NT2/D1 (cell line): Measurements from ENCODE around the gene SECTM1.

Experiments
- DNase-seq: peaks from one replicate; pipeline ENCODE4 v3.0.0-alpha.2; 2011; ENCODE audit warnings: low read depth, low spot score
- H3K27me3 ChIP-seq: 2 replicates; pipeline ENCODE4 v1.6.0; 2011; ENCODE audit warnings: mild to moderate bottlenecking; ENCODE audit not compliant: insufficient read length, insufficient read depth
- H3K36me3 ChIP-seq: 2 replicates; pipeline ENCODE4 v1.6.1; 2011; ENCODE audit warnings: mild to moderate bottlenecking, low read length, mixed read lengths; ENCODE audit not compliant: insufficient read depth, insufficient read length
- H3K4me1 ChIP-seq: 2 replicates; pipeline ENCODE4 v1.5.1; 2011; ENCODE audit not compliant: insufficient read depth, insufficient read length
- H3K4me3 ChIP-seq: 2 replicates; pipeline ENCODE4 v1.5.1; 2011; ENCODE audit warnings: low read depth; ENCODE audit not compliant: insufficient read length
- H3K9ac ChIP-seq: 2 replicates; pipeline ENCODE4 v1.6.0; 2011; ENCODE audit warnings: low read depth; ENCODE audit not compliant: insufficient read length
- H3K9me3 ChIP-seq: 2 replicates; pipeline ENCODE4 v1.5.1; 2011; ENCODE audit warnings: mild to moderate bottlenecking, low read length; ENCODE audit not compliant: insufficient read depth
- SUZ12 ChIP-seq: IDR thresholded peaks from 2 replicates; pipeline ENCODE4 v1.6.1; 2011; ENCODE audit not compliant: insufficient read length, insufficient read depth; ENCODE audit errors: extremely low read depth
- YY1 ChIP-seq: IDR thresholded peaks from 2 replicates; pipeline ENCODE4 v1.6.1; 2011; ENCODE audit not compliant: insufficient read length, insufficient read depth
- ZNF274 ChIP-seq: IDR thresholded peaks from 2 replicates; pipeline ENCODE4 v1.6.1; 2011; ENCODE audit warnings: mild to moderate bottlenecking, low read depth, low read length

The SECTM1 gene

GRCh38 chr17:82276938-82277337 lies 56.6 kb downstream of the SECTM1 start:
- Histone ChIP-seq H3K9me3 (no peaks in the 10 kb centered on the region), H3K27me3 (no peaks in the 10 kb centered on the region), H3K4me3 (no peak overlapping the region), H3K9ac (peak overlapping the region; percentile 1), H3K4me1 (peaks cover 30% of the 10 kb centered on the region), H3K36me3 (peaks cover 5% of the 10 kb centered on the region)
- TF ChIP-seq ZNF274 (no peak), SUZ12 (no peak), YY1 (no peak)
- no peak for DNase-seq

DNA sequence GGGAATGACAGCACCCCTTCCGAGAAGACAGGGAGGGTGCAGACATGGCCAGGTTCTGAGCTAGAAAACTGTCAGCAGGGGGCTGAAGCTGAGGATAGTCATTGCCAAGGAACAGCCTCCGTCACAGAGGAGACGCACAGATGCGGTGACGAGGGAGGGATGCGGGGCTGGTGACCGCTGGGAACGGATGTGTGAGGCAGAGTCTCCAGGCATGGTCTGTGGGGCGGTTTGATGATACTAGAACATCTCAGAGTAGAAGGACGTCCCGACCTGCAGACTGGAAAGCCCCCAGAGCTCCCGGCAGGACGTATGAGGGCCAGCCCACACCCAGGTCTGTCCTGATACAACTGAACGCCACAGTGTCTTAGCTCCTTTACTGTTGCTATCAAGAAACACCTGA lies 58.2 kb downstream of the SECTM1 start:
- Histone ChIP-seq H3K27me3 (no peaks in the 10 kb centered on the region), H3K4me1 (peaks cover 27% of the 10 kb centered on the region), H3K4me3 (no peak overlapping the region), H3K9me3 (no peaks in the 10 kb centered on the region), H3K36me3 (peaks cover 21% of the 10 kb centered on the region), H3K9ac (no peak overlapping the region)
- no peak for DNase-seq
- no peak for TF ChIP-seq YY1
- TF ChIP-seq ZNF274 = no peak
- TF ChIP-seq SUZ12 = no peak

- H3K9ac ChIP-seq = peak overlapping the region; percentile 79
- no peaks in the 10 kb centered on the region for H3K27me3 ChIP-seq
- H3K36me3 ChIP-seq = peaks cover 31% of the 10 kb centered on the region
- DNase-seq = no peak
- TF ChIP-seq ZNF274 = no peak
- no peak for TF ChIP-seq YY1
- TF ChIP-seq SUZ12 = no peak
- H3K9me3 ChIP-seq = no peaks in the 10 kb centered on the region
- H3K4me1 ChIP-seq = peaks cover 35% of the 10 kb centered on the region
- peak overlapping the region; percentile 31 for H3K4me3 ChIP-seq
Observed at GRCh38 chr17:82274134-82275020, 59.2 kb downstream of the SECTM1 start.

GRCh38 chr17:82273327-82274133 lies 60.0 kb downstream of the SECTM1 start, which contains the start of gene CSNK1D:
CSNK1D (minus strand) TSS chr17:82273700; CDS start chr17:82273381, 319 bp downstream.
- peaks cover 38% of the 10 kb centered on the region for H3K36me3 ChIP-seq
- peaks cover 37% of the 10 kb centered on the region for H3K4me1 ChIP-seq
- peak within 1 kb of the TSS; percentile 87 for H3K9ac ChIP-seq
- H3K4me3 ChIP-seq = peak within 1 kb of the TSS; percentile 81
- H3K9me3 ChIP-seq = no peaks in the 10 kb centered on the region
- no peaks in the 10 kb centered on the region for H3K27me3 ChIP-seq
- DNase-seq = peak; percentile 50
- TF ChIP-seq YY1 = peak; percentile 57
- TF ChIP-seq ZNF274 = no peak

- no peaks in the 10 kb centered on the region for H3K9me3 ChIP-seq
- H3K4me1 ChIP-seq = peaks cover 35% of the 10 kb centered on the region
- DNase-seq = no peak
- H3K9ac ChIP-seq = peak overlapping the region; percentile 87
- peaks cover 47% of the 10 kb centered on the region for H3K36me3 ChIP-seq
- TF ChIP-seq SUZ12 = no peak
- TF ChIP-seq YY1 = no peak
- TF ChIP-seq ZNF274 = no peak
- peak overlapping the region; percentile 81 for H3K4me3 ChIP-seq
- H3K27me3 ChIP-seq = no peaks in the 10 kb centered on the region
Observed at GRCh38 chr17:82272495-82273326, 60.9 kb downstream of the SECTM1 start.

DNA sequence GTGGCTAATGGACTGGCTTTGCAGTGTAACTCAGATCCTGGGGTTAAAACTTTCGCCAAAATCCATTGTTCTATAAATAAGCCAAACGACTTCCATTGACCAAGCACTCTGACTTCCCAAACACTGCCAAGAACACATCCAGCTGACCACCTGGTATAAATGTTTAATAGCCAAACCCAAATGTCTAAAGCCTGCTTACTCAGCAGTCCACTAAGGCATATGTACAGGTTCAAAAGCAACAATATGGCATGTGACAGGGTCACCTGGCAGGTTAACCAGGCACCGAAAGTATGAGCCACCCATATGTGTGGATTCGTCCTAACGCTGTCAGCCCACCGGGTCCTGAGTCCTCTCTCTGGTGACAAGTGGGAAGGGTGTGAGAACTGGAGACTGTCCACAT lies 62.2 kb downstream of the SECTM1 start:
- peak overlapping the region; percentile 39 for H3K9ac ChIP-seq
- no peak overlapping the region for H3K4me3 ChIP-seq
- peaks cover 28% of the 10 kb centered on the region for H3K4me1 ChIP-seq
- H3K36me3 ChIP-seq = peaks cover 58% of the 10 kb centered on the region
- TF ChIP-seq ZNF274 (no peak), SUZ12 (no peak), YY1 (no peak)
- no peak for DNase-seq
- H3K27me3 ChIP-seq = no peaks in the 10 kb centered on the region
- no peaks in the 10 kb centered on the region for H3K9me3 ChIP-seq
